Parathyroid adenoma (tissue), 2 donors: Measurements from ENCODE around the gene TIFAB.

Experiments
- H2AFZ ChIP-seq: fragments of 300-600 bp; sonication (generic); one replicate; pipeline ENCODE4 v1.7.0; 2017; ENCODE audit warnings: antibody characterized with exemption, mild to moderate bottlenecking
- H3K27ac ChIP-seq: fragments of 300-600 bp; sonication (generic); one replicate; pipeline ENCODE4 v1.7.0; 2017
- H3K27me3 ChIP-seq: fragments of 300-600 bp; sonication (generic); one replicate; pipeline ENCODE4 v1.7.0; 2017; ENCODE audit warnings: low read length; ENCODE audit not compliant: control insufficient read depth, insufficient read depth
- H3K36me3 ChIP-seq: fragments of 300-600 bp; sonication (generic); one replicate; pipeline ENCODE4 v1.7.0; 2017; ENCODE audit warnings: low read length; ENCODE audit not compliant: control insufficient read depth, insufficient read depth
- H3K4me1 ChIP-seq: fragments of 300-600 bp; sonication (generic); one replicate; pipeline ENCODE4 v1.7.0; 2017; ENCODE audit warnings: control low read depth
- H3K4me2 ChIP-seq: fragments of 300-600 bp; sonication (generic); one replicate; pipeline ENCODE4 v1.7.0; 2017; ENCODE audit warnings: low read length
- H3K4me3 ChIP-seq: fragments of 300-600 bp; sonication (generic); one replicate; pipeline ENCODE4 v1.7.0; 2017; ENCODE audit warnings: low read depth, low read length
- H3K79me2 ChIP-seq: fragments of 300-600 bp; sonication (generic); one replicate; pipeline ENCODE4 v1.7.0; 2017; ENCODE audit warnings: control low read depth
- H3K9ac ChIP-seq: fragments of 300-600 bp; sonication (generic); one replicate; pipeline ENCODE4 v1.7.0; 2017; ENCODE audit warnings: mild to moderate bottlenecking
- H3K9me3 ChIP-seq: fragments of 300-600 bp; sonication (generic); one replicate; pipeline ENCODE4 v1.7.0; 2017; ENCODE audit warnings: low read length; ENCODE audit not compliant: control insufficient read depth
- TF ChIP-seq, protein P1 (sequence below): fragments of 300-600 bp; sonication (generic); IDR thresholded peaks from one replicate; pipeline ENCODE4 v1.7.0; 2017; ENCODE audit warnings: antibody characterized with exemption, mild to moderate bottlenecking
- donor health status: primary hyperparathyroidism.

TIFAB gene

DNA sequence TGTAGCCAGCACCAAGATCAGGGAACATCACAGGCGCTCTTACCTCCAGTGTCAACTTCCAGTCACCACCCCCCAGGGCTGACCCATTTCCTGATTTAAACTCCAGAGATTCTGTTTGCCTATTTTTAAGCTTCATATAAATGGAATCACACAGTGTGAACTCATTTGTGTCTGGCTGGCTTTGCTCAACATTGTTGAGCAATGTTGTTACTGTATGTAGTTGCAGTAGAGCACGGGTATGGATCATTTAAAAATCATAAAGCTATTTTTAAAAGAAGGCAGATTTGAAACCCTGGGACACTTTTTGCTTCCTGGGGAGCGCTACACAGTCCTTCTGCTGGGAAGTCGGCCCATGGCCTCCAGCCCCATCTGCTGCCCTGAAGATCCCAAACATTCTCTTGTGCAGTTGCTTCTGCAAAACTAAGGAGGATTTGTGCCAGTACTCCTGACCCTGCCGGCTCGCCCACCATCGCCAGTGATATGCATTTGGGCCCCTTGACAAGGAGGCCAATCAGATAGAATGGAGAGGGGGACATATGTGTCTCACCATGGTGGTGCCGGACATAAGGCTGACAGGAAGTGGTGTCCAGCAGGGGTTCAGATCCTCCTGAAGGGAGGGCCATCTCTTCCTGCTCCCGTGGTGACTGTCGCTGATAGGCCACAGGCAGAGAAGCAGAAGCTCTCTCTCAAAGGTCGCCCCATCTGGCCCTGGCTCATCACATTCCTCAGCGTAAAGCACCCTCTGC lies 18.3 kb downstream of the TIFAB start:
- Histone ChIP-seq H3K9me3 (no peaks in the 10 kb centered on the region), H3K79me2 (no peaks in the 10 kb centered on the region), H3K4me2 (no peak overlapping the region), H3K4me3 (no peak overlapping the region), H3K27ac (no peak overlapping the region), H3K4me1 (no peaks in the 10 kb centered on the region), H3K9ac (no peak overlapping the region), H2AFZ (no peak overlapping the region), H3K27me3 (no peaks in the 10 kb centered on the region), H3K36me3 (no peaks in the 10 kb centered on the region)
- TF ChIP-seq, protein P1, sequence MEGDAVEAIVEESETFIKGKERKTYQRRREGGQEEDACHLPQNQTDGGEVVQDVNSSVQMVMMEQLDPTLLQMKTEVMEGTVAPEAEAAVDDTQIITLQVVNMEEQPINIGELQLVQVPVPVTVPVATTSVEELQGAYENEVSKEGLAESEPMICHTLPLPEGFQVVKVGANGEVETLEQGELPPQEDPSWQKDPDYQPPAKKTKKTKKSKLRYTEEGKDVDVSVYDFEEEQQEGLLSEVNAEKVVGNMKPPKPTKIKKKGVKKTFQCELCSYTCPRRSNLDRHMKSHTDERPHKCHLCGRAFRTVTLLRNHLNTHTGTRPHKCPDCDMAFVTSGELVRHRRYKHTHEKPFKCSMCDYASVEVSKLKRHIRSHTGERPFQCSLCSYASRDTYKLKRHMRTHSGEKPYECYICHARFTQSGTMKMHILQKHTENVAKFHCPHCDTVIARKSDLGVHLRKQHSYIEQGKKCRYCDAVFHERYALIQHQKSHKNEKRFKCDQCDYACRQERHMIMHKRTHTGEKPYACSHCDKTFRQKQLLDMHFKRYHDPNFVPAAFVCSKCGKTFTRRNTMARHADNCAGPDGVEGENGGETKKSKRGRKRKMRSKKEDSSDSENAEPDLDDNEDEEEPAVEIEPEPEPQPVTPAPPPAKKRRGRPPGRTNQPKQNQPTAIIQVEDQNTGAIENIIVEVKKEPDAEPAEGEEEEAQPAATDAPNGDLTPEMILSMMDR, result no peak

DNA sequence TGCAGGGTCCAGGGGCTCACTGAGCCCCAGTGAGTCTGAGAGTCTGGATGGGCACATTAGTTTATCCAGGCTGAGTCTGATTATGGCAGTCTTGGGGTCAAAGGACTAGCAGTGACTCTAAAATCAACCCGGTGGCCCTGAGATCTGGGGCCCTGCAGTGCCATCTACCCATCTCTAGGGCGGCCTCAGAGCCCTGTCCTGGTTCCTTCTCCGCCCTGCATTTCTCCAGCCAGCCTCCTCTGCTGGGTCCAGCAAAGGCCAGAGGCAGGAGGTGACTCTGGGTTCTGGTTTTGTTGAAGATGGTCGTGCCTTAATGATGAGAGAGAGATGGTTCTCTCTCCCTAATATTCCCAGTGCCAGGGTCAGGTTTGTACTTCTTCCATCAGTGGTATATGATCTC lies 20.0 kb downstream of the TIFAB start:
- Histone ChIP-seq H3K9ac (no peak overlapping the region), H3K36me3 (no peaks in the 10 kb centered on the region), H3K4me1 (no peaks in the 10 kb centered on the region), H3K27me3 (no peaks in the 10 kb centered on the region), H3K9me3 (no peaks in the 10 kb centered on the region), H3K4me2 (no peak overlapping the region), H3K27ac (no peak overlapping the region), H3K79me2 (no peaks in the 10 kb centered on the region), H2AFZ (no peak overlapping the region), H3K4me3 (no peak overlapping the region)
- TF ChIP-seq, protein P1, result no peak

DNA sequence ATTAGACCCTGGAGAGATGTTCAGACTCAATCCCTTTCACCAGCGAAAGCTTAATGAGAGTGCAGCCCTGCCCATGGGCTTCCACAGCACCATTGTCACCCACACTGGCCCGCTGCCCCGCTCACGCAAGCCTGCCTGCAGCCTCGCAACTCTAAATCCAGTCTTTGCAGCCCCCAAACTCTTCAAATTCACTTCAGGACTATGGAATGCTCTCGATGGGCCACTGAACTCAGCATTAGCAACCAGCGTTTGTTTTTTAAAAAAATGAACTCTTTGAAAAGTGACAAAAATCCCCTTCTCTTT lies 22.1 kb downstream of the TIFAB start:
- H3K4me1 ChIP-seq, result no peaks in the 10 kb centered on the region
- TF ChIP-seq, protein P1, result no peak

DNA sequence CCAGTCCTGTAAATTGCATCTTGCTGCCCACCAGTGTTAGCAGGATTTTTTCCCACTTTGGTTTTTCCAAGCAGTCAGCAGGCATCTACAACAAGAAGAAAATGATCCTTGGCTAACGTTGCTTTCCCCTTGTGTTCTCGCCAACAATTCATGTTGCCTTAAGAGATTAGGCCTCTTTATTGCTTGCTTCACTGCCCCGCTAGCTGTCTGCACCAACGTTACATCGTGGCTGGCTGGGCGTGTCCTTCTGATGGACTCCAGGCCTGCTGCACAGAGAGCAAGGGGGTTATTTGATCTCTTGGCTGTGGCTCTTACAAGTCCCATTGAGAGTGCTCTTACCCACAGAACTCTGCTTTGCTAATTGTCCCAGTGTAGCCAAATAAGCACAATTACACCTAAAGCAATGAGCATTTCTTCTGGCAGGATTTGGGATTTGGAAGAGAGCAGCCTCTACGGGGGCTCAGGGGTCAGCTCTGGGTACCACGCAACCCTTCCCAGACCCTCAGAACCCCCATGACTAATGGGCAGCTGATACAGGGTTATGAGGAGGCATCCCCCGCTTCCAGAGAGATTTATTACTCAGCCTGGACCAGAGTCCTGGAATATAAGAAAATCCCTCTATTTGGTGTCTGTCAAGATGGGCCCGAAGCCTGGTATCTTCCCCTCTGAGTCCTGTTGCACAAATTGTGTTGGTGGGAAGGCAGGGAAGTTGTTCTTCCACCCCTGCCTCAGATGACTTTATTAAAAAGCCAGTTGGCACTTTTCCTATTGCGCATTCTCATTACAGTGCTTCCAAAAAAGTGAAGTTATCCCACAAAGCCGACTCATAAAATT lies 22.6 kb downstream of the TIFAB start:
- H3K9me3 ChIP-seq, result no peaks in the 10 kb centered on the region
- no peak overlapping the region for H3K4me2 ChIP-seq
- H3K79me2 ChIP-seq, result no peaks in the 10 kb centered on the region
- H3K4me3 ChIP-seq, result no peak overlapping the region
- no peak overlapping the region for H2AFZ ChIP-seq
- H3K27me3 ChIP-seq, result no peaks in the 10 kb centered on the region
- no peaks in the 10 kb centered on the region for H3K36me3 ChIP-seq
- TF ChIP-seq, protein P1, result no peak
- H3K27ac ChIP-seq, result no peak overlapping the region
- no peak overlapping the region for H3K9ac ChIP-seq
- H3K4me1 ChIP-seq, result no peaks in the 10 kb centered on the region

More for the DNA sequence above, 22.1 kb downstream of the TIFAB start:
- H3K27ac ChIP-seq, result no peak overlapping the region
- no peaks in the 10 kb centered on the region for H3K9me3 ChIP-seq
- no peaks in the 10 kb centered on the region for H3K79me2 ChIP-seq
- H3K36me3 ChIP-seq, result no peaks in the 10 kb centered on the region
- H3K4me2 ChIP-seq, result no peak overlapping the region
- no peak overlapping the region for H3K9ac ChIP-seq
- H3K4me3 ChIP-seq, result no peak overlapping the region
- no peak overlapping the region for H2AFZ ChIP-seq
- H3K27me3 ChIP-seq, result no peaks in the 10 kb centered on the region
